Upper lobe of left lung (tissue), 6 donors: Measurements from ENCODE around the gene PRCD. TPM values are rescaled to one million over a fixed set of nuclear protein-coding genes. Genes with fewer than 3 reads are reported as not detected.

ENCODE experiments used
- ATAC-seq, 2 donors: fragments of 200-7000 bp; cut with Tn5 transposase; one replicate each; pipeline ENCODE4 v1.9.1; 2022; ENCODE audit warnings: mild to moderate bottlenecking in 2 of 2, moderate library complexity in 2 of 2; ENCODE audit not compliant: low FRiP score in 2 of 2
- DNase-seq, 2 donors: peaks; one replicate each; pipeline ENCODE4 v3.0.0-alpha.2; 2019 to 2020
- H3K27ac ChIP-seq, 4 donors: fragments of 200-600 bp; sonication (generic); one replicate each; pipeline ENCODE4 v1.5.1; 2016 to 2019
- H3K27me3 ChIP-seq, 4 donors: fragments of 200-600 bp; sonication (generic); one replicate each; pipeline ENCODE4 v1.5.1; 2017 to 2019
- H3K36me3 ChIP-seq, 4 donors: fragments of 200-600 bp; sonication (generic); one replicate each; pipeline ENCODE4 v1.5.1; 2016 to 2019
- H3K4me1 ChIP-seq, 4 donors: fragments of 200-600 bp; sonication (generic); one replicate each; pipeline ENCODE4 v1.5.1; 2018 to 2019
- H3K4me3 ChIP-seq, 4 donors: fragments of 200-600 bp; sonication (generic); one replicate each; pipeline ENCODE4 v1.5.1; 2017 to 2019; ENCODE audit warnings: mild to moderate bottlenecking in 2 of 4, moderate library complexity in 1 of 4
- H3K9me3 ChIP-seq, 4 donors: fragments of 200-600 bp; sonication (generic); one replicate each; pipeline ENCODE4 v1.5.1; 2018 to 2019
- EP300 ChIP-seq, 4 donors: sonication (generic); formaldehyde crosslinking; IDR thresholded peaks; one replicate each; pipeline ENCODE4 v1.5.1; 2017; ENCODE audit warnings: antibody characterized with exemption in 4 of 4, control low read depth in 2 of 4
- POLR2A ChIP-seq, 4 donors: fragments of 450-650 bp; IDR thresholded peaks; one replicate each; pipeline ENCODE4 v1.5.1; 2016 to 2017; ENCODE audit warnings: antibody characterized with exemption in 4 of 4, mild to moderate bottlenecking in 2 of 4
- POLR2AphosphoS5 ChIP-seq, 2 donors: sonication (generic); formaldehyde crosslinking; IDR thresholded peaks; one replicate each; pipeline ENCODE4 v1.5.1; 2017; ENCODE audit warnings: antibody characterized with exemption in 2 of 2
- WGBS, 2 donors: methylation state at CpG; one replicate each; pipeline ENCODE4 v1.1.5; 2017 to 2018; 5-methylcytosine and 5-hydroxymethylcytosine counted together
- total RNA-seq, 6 donors: library from RNA; depleted of rRNA in 4 of 6; stranded (reverse); fragments of >200 nt in 4 of 6; gene quantifications; one replicate each; pipeline versions ENCODE4 v1.1.0 to v1.2.1, GENCODE V29; 2016 to 2021
- TF ChIP-seq, protein P1 (sequence below), 6 experiments: fragments of 450-650 bp in 4 of 6; fragments of 200-600 bp in 2 of 6; sonication (generic) in 2 of 6; IDR thresholded peaks; one replicate each; pipeline ENCODE4 v1.5.1; 2016 to 2019; ENCODE audit warnings: antibody characterized with exemption in 6 of 6
- donor health status: DM: no; HTN: no; CAD: no; lungs with moderate emphysema.
- donor health status: DM: no; HTN: yes; CAD: no; lungs with severe emphysema.

The PRCD gene
- total RNA-seq, 6 donors from 2014 or later = 3.0 to 13.9 (median 7.2) TPM; not detected in 1

DNA sequence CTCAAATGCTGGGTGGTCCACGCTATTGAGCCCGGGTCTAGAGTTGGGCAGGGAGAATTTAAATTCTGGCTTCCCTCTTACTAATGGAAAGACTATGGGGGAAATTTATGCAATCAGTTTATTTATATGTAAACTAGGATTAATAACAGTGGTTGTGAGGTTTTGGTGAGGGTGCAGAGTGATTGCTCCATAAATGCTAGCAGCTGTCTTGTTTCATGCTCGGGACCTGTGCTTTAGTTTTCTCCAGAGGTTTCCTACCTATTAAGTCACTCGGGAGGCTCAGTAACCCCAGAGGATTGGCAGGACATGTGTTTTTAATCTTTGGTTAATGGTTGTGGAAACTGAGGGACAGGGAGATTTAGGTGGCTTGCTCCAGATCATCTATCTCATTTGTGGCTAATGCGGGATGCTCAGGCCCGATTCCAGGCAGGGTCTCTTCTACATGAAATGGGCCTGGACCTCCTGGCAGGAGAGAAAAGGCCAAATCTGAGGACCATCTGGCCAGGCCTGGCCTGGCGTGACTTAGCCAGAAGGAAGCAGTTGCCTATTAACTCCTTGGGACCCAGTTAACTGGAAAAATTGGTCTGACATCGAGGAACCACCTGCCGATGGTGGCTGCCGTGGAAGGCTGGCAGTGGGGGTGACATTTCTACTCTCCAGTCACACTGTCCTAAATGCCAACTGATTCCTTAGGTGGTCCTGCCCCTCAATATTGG lies 2.1 kb downstream of the PRCD start:
- TF ChIP-seq, protein P1, sequence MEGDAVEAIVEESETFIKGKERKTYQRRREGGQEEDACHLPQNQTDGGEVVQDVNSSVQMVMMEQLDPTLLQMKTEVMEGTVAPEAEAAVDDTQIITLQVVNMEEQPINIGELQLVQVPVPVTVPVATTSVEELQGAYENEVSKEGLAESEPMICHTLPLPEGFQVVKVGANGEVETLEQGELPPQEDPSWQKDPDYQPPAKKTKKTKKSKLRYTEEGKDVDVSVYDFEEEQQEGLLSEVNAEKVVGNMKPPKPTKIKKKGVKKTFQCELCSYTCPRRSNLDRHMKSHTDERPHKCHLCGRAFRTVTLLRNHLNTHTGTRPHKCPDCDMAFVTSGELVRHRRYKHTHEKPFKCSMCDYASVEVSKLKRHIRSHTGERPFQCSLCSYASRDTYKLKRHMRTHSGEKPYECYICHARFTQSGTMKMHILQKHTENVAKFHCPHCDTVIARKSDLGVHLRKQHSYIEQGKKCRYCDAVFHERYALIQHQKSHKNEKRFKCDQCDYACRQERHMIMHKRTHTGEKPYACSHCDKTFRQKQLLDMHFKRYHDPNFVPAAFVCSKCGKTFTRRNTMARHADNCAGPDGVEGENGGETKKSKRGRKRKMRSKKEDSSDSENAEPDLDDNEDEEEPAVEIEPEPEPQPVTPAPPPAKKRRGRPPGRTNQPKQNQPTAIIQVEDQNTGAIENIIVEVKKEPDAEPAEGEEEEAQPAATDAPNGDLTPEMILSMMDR (IDR thresholded peaks at IDR 0.05) = no peak
- TF ChIP-seq POLR2A (IDR thresholded peaks at IDR 0.05) = no peak
- TF ChIP-seq EP300 (IDR thresholded peaks at IDR 0.05) = no peak
- no peak for TF ChIP-seq POLR2AphosphoS5 (IDR thresholded peaks at IDR 0.05)
- WGBS, 2 donors = 85 to 87% methylated on average over 10 of the region's 10 CpGs
- H3K27me3 ChIP-seq = peaks cover 0 to 15% (median 10%) of the 10 kb centered on the region in 4 donors

DNA sequence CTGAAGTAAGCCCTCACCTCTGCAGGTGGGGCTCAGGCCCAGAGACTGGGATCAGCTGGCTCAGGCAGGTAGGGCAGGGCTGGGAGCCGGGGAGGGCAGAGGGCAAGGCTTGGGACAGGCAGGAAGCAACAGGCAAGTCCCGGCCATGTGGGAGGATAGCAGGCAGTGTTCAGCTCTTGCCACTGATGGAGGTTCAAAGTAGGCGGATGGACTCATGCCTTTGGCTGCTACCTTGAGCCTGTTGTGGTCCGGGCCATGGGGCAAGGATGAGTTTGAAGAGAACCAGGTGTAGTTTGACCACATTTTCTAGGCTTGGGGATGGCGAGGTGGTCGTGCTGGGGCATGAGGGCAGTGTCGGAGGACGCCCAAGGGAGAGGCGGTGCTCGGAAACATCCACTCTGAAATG lies 2.7 kb downstream of the PRCD start:
- WGBS, 2 donors = 76 to 87% methylated on average over 10 of the region's 10 CpGs
- ATAC-seq (no peak), DNase-seq (no peak)
- no peaks in the 10 kb centered on the region for H3K36me3 ChIP-seq
- no peak overlapping the region for H3K4me3 ChIP-seq
- H3K9me3 ChIP-seq = no peaks in the 10 kb centered on the region
- peaks cover 67 to 82% (median 79%) of the 10 kb centered on the region in 4 donors for H3K4me1 ChIP-seq
- TF ChIP-seq, protein P1 (IDR thresholded peaks at IDR 0.05) = no peak
- TF ChIP-seq EP300 (IDR thresholded peaks at IDR 0.05) (no peak), POLR2A (IDR thresholded peaks at IDR 0.05) (no peak), POLR2AphosphoS5 (IDR thresholded peaks at IDR 0.05) (no peak)
- peaks cover 0 to 11% (median 8%) of the 10 kb centered on the region in 4 donors for H3K27me3 ChIP-seq
- no peak overlapping the region for H3K27ac ChIP-seq

More for the DNA sequence above, 2.1 kb downstream of the PRCD start:
- Histone ChIP-seq H3K36me3 (no peaks in the 10 kb centered on the region), H3K4me3 (no peak overlapping the region), H3K9me3 (no peaks in the 10 kb centered on the region), H3K4me1 (peaks cover 64 to 82% (median 77%) of the 10 kb centered on the region in 4 donors), H3K27ac (no peak overlapping the region)
- DNase-seq = no peak
- no peak for ATAC-seq

DNA sequence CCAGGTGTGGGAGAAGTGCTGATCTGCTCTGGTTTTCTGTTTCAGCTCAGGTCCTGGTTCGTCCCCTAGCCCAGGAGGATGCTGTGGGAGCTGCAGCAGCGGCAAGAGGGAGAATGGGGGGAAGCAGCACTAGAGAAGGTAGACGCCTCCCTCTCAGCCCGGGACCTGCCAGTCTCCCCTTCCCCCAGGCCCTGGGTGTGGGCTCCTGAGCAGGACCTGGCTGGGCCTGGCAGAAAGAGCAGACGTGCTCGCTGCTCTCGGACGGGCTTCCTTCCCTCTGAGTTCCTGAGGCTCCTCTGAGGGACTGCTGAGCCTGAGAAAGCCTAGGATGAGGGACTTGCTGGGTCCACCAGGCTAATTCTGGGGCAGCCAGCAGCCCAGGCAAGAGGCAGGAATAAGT lies 3.1 kb downstream of the PRCD start:
- 69 to 82% methylated on average over 4 to 8 of the region's 8 CpGs for WGBS, 2 donors
- Histone ChIP-seq H3K36me3 (no peaks in the 10 kb centered on the region), H3K27ac (peak overlapping the region in 2 of 4 donors; percentile 67 to 79), H3K4me1 (peaks cover 63 to 78% (median 77%) of the 10 kb centered on the region in 4 donors), H3K9me3 (no peaks in the 10 kb centered on the region), H3K4me3 (no peak overlapping the region), H3K27me3 (peaks cover 0 to 7% (median 4%) of the 10 kb centered on the region in 4 donors)
- ATAC-seq (no peak), DNase-seq (peak in 1 of 2 donors; percentile 40)
- TF ChIP-seq, protein P1 (IDR thresholded peaks at IDR 0.05) = no peak
- TF ChIP-seq POLR2A (IDR thresholded peaks at IDR 0.05) (no peak), POLR2AphosphoS5 (IDR thresholded peaks at IDR 0.05) (no peak), EP300 (IDR thresholded peaks at IDR 0.05) (no peak)

DNA sequence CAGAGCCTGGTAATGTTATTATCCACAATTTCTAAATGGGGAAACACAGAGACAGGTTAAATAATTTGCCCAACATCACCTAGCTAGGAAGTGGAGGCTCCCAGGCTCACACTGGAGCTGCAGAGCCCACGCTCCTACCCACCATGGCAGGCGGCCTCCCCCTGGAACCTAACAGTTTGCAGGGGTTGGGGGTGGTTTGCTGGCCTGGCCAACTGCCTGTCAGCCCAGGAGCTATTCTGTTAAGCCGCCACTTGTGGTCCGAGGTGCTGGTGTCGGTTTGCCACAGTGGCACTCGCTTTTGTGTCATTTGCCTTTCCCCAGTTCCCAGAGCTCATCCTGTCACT lies 3.6 kb downstream of the PRCD start:
- no peak overlapping the region for H3K4me3 ChIP-seq
- H3K36me3 ChIP-seq = no peaks in the 10 kb centered on the region
- peaks cover 58 to 76% (median 73%) of the 10 kb centered on the region in 4 donors for H3K4me1 ChIP-seq
- peak overlapping the region in 3 of 4 donors; percentile 67 to 79 (median 74) for H3K27ac ChIP-seq
- DNase-seq (no peak), ATAC-seq (no peak)
- WGBS, 2 donors = 57 to 58% methylated on average over 6 of the region's 6 CpGs
- peaks cover 0 to 2% (median under 1%) of the 10 kb centered on the region in 4 donors for H3K27me3 ChIP-seq
- TF ChIP-seq EP300 (IDR thresholded peaks at IDR 0.05) = no peak
- TF ChIP-seq POLR2AphosphoS5 (IDR thresholded peaks at IDR 0.05) = no peak
- no peak for TF ChIP-seq POLR2A (IDR thresholded peaks at IDR 0.05)
- TF ChIP-seq, protein P1 (IDR thresholded peaks at IDR 0.05) = no peak
- no peaks in the 10 kb centered on the region for H3K9me3 ChIP-seq
